Measurements from ENCODE around the gene TMCC2.

Gene TMCC2

DNA sequence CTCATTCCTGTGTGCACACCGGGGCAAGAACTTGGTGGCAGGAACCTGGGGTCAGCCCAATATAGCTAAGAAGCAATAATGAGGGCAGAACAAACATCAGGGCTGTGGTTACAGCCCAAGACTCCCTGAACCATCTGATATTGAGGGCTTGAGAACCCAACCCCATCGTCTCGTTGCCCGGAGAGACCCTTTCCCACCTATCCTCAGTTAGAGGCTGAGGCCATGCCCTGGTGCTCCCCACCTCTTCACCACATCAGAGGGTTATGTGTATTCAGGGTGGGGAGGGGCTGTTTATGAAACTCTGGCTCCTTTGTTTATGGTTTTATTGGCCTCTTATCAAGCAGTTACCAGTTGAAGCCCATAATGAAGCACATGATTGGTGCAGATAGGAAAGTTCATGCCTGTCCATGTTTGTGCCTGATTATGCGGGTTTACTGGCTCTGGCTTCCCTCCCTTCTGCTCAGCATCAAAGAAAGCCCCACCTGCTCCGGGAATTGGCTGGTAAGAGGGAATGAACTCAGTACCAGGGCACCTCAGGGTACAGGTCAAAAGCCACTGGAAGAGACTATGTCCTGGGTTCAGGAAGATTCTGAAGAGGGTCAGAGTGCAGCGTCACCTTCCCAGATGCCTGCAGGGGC, 79.3 kb downstream of the TMCC2 start:
- DNase-seq, result no peak

DNA sequence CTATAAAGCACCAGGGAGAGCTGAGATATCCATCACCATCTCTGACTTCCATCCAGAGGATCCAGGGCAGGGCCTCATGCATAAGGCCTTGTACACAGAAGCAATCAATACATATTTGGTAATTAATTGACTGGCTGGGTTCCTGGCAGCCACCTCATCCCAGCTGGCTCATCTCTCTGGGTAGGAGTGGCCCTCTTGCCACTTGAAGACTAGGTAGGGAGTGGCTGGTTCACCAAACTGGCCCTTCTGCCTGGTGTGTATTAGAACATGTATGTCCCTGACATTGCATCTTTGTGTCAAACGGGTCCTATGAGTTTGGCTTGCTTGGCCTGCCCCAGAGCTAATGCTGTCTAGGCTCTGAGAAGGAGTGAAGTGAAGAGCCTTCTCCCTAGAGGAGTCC, 82.0 kb downstream of the TMCC2 start:
- DNase-seq, result no peak

DNA sequence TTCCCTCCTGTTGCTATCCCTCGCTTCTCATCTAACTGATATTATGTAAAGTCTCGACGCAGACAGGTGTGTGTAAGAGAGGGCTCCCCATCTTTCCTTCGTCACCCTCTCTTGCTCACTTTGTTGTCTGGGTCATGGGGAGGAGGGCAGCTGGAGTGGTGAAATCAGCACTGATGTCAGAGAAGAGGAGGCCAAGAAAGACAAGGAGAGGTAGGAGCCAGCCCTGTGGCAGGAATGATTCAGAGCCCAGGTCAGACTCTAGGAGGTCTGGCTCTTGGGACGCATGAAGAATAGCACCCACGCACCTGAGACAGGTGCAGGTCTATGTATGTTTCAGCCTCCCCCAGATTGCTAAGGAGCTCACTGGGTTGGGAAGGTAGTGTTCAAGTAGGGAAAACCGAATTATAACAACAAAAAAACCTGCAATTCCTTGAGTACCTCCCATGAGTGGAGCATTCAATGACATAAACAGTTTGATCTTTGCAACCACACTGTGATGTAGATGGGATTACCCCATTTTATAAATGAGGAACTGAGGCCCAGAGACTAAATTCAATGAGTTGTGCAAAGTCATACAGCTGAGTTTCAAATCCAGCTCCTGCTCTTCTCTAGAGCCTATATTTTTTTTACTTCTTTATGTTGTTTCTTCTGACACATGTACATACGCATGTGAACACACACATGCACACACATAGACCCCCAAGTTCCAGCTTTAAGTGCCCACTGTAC, 83.4 kb downstream of the TMCC2 start:
- no peak for DNase-seq

DNA sequence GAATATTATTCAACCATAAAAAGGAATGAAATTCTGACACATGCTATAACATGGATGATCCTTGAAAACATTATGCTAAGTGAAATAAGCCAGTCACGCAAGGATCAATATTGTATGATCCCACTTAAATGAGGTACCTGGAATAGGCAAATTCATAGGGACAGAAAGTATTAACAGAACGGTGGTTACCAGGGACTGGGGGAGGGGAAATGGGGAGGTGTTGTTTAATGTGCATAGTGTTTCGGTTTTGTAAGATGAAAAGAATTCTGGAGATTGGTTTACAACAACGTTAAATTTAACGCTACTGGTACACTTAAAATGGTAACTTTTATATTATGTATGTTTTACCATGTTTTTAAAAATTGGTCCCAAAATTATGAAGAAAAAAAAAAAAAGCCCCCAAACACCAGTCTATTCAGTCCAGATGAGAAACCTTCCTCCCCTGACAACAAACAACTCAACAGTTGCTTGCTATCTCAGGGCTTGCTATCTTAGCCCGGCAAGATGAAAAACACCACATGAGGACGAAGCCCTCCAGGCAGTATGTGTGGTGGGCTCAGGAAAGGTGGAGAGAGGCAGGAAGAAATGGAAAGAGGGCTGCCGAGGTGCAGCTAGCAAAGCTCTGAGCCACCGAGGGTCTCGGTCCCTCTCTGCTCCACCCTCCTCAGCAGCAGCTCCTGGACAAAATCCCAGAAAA, 85.3 kb downstream of the TMCC2 start:
- no peak for DNase-seq

DNA sequence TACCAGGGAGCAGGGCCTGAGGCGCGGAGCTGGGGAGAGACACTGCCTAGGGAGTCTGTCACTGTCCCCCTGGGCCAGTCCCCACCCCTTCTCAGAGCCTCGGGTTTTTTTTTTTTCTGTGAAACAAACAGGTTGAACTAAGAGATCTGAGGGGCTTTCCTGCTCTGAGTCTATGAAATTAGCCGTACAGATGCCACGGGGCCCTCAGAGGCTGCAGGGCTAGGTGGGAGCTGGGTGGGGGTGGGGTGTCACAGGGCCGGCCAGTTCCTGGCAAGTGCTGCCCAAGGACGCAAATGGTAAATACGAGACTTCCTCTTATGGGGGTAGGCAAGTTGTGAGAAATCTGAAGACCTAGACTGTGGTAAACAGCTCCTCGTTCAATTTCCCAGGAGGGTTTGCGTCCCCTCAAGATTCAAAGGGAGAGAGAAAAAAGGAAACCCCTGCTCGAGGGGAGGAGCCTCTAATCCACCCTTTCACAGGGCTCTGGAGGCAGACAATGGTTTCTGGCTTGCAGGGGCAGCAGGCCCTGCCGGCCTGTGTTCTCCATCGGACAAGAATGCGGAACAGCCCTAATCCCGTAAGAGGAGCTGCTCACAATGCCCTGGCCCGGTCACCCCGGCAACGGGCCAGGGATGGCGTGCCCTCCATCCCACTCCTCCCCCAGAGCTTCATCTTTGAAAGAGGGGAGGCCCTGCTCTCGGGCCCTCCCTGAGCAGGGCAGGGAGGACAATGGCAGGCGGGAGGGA, 86.0 kb downstream of the TMCC2 start:
- DNase-seq, result peak; percentile 36

DNA sequence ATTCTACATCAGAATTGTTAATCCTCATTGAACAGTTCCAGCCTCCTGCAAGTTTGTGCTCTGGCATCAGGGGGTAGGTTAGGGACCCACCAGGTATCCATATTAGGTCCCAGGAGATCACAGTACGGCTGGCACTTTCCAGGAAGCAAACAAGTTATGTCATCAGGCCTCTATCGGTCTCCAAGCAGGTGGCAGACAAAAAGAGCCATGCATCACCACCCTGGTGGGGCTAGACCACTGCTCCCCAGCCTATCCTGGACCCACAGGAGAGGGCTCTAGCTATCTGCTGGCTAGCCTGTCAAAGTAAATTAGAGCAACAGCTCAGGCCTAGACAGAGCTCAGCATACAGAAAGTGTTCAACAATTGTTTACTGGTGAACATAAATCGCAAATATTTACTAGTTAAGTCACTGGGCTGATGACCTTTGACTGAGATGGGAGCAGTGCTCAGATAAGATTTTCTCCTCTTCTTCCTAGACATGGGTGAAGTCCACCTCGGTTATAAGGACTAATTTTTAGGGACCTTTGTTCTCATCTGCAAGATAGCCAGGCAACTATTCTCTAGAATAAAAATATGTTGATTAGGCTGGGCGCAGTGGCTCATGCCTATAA, 87.4 kb downstream of the TMCC2 start:
- peak; percentile 80 for DNase-seq

DNA sequence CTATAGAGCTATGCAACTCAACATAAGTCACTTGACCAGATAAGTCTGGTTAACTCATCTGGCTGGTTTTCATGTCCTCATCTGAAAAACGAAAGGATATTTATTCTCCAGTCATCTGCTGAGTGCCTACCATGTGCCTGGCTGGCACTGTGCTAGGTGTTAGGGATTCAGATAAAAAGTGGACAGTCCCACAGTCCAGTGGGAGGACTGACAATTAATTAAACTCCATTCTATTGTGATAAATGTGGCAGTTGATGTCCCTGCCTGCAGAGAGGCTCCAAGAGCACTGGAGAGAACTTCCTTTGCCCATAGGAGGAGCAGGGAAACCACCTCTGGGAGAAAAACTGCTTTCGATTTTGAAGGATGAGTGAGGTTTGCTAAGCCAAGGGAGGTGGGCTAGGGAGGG, 88.4 kb downstream of the TMCC2 start:
- peak; percentile 68 for DNase-seq

DNA sequence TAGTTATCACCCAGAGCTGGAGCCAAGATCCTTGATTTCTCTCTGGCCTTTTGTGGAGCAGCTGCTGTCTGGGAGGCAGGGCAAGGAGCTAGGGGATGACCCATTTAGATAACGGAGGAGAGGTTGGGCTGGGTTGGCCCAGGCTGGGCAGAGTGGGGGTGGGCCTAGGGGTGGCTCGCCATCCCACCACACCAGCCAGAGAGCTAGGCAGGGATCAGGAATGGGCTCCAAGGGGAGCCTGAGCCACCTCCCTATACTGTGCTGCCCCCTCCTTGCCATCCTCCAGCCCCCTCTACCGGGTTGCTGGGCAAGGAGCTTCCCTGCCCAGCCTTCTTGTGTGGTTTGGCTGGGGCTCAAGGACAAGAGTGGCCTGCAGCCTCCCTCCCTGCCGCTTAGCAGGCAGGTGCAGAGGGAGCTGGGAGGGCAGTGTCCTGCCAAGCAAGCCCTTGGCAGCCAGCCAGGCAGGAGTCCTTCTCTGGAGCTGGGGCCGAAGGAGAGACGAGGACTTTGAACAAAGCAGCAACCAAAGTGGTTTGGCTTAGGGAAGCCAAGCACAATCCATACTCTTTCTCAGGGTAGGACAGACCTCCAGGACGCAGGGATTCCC, 89.7 kb downstream of the TMCC2 start:
- peak; percentile 99 for DNase-seq

DNA sequence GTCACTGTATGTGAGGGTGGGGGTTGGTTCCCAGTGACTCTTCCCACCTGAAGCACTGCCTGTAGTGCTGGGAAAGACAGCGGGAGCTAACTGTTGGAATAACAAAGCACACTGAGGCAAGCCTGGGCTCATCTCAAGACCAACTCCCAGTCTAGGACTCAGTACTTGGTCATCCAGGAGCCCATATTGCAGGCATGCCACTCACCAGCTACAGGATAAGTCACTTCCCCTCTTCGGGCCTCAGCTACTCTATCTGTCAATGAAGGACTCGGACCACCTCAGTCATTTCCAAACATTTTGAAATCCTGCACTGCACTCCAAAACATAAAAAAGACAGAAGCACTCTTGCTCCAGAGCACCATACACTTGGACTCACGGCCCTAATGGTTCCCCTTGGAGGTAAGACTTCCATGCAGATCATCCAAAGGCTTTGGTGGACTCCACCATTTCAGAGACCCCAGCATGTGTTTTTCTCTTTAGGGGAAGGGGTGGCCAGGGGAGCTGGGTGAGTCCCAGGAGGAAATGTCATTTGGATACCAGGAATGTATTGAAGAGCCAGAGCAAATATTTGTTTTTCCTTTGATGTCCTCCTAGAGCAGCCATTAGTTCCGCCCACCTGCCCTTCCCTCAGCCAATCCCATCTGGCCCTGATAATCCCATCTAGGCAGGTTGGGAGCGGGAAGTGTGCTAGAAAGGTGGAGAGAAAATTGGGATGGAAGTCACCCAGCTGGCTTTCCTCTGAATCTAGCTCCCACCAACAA, 90.7 kb downstream of the TMCC2 start:
- peak; percentile 97 for DNase-seq

DNA sequence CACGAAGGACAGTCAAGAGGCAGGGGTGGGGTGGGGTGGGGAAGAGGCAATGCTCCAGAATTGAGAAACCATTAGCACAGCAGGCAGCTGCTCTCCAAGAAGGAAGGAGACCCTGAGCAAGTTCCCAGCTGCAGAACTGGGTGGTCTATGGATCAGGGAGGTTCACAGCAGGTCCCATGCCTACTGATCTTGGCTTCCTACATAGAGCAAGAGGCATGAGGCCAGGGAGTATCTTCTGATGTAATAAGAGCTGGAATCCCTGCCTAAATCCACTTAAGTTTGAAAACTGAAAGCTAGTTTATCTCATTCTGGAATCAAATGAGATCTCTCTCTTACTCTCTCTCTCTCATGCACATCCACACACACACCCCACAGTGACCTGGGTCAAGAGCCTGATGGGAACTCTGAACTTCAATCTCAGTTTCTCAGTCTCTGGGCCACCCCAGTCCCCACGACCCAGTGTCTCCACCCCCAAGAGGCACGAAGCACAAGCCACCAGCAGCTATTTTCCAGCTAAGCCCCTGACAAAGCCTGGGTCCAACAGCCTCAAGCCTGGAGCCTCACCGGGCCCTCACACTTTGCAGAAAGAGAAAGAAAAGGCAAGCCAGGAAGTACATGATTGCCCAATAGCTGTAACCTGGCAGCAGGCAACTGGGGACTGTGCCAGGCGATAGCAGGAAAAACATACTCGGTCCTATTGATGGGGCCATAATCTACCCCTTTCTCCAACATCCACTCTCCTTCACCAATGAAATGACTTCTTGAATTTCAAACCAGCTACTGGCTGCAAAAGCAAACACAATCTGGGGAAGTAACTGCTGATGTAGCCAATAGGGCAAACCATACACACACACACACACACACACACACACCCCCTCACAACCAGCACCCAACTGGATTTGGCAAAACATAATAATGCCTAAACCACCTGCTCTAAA, 91.6 kb downstream of the TMCC2 start:
- peak; percentile 95 for DNase-seq

DNA sequence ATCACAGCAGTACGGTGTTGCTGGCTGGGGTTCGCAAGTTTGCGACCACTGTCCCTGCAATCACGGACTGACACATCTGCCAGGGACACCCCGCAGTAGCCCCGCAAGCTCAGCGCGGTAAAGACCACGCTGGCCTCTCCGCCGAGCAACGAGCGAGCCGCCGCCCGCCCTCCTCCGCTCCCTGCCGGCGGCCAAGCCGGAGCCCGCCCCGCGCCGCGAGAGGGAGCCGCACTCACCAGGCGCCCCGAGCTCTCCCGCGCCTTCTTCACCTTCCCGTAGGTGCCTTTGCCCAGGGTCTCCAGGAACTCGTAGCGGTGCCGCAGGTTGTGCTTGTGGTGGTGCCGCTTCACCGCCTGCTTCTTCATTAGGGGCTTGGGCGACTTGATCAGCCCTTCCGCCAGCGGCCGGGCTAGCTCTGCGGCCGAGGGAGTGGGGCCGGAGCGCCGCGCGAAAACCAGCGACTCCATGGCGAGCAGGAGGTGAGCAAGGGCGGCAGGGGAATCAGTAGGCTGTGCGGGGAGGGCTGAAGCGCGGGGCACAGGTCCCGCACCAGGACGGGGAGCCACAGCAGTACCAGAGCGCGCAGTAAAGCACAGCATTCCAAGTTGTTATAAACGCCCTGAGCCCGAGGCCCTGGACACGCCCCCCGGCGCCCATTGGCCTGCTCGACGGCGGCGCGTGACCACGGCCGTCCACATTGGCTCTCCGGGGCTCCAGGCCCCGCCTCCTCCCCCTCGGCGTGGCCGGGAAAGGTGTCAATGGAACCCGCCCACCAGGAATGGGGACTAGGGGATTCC, 93.6 kb downstream of the TMCC2 start, which contains the start of gene NUAK2:
Gene NUAK2, minus strand, starts transcription at position 584 of the 797 bp plus-strand sequence. Its CDS starts 117 bp downstream, at position 467.
- peak; percentile 98 for DNase-seq

DNA sequence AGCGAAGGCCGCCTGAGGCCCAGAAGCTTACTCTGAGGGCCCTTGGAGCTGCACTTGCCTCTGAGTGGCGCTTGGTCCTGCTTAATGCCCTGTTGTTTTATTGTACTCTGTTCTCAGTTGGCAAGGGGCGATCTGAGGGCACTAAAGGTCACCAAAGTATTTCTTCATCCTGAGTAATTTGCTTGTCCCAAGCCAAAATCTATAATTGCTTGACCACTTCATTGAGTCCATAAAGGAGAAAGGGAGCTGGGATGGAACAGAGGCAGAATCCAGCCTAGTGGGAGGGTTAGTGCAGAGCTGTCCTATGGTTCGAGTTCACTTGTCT, 94.2 kb downstream of the TMCC2 start:
- no peak for DNase-seq

Data from DMS53 (cell line).